ENCODE data around the gene GOLGA1.
"Not testable (repeated sequence)": the region's sequence is repeated elsewhere in the genome, so short reads cannot be mapped to it uniquely, and the experiment has no call there.

Gene GOLGA1

DNA sequence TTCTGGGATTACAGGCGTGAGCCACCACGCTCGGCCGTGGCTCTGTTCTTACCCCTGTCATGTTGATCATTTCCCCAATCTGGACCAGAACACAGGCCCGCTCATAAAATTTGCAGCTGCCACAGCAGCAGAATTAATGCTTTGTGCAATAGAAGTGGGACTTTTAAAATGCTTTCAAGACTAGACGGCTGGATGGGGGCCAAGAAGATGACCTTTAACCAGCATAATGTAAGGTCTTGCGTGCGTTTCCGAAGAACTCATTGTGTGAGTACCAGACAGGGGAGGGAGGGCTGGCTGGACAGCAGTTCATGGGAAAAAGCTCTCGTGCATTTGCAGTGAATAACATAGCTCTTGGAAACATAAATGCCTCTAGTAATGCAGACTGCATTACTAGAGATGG, 91.1 kb downstream of the GOLGA1 start:
- intact Hi-C loops (cut with DNase I) = no loop called here

DNA sequence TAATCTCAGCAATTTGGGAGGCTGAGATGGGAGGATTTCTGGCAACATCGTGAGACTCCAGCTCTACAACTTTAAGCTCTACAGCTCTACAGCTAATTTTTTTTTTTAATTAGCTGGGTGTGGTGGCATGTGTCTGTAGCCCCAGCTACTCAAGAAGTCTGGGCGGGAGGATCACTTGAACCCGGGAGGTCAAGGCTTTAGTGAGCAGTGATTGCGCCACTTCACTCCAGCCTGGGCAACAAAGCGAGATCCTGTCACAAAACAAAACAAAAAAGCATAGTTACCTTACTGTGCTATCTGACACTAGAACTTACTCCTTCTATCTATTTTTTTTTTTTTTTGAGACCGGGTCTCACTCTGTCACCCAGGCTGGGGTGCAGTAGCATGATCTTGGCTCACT, 93.9 kb downstream of the GOLGA1 start:
- intact Hi-C loops (cut with DNase I) = no loop called here
- no peak for DNase-seq

More for the DNA sequence above, 91.1 kb downstream of the GOLGA1 start:
- no peak for DNase-seq

DNA sequence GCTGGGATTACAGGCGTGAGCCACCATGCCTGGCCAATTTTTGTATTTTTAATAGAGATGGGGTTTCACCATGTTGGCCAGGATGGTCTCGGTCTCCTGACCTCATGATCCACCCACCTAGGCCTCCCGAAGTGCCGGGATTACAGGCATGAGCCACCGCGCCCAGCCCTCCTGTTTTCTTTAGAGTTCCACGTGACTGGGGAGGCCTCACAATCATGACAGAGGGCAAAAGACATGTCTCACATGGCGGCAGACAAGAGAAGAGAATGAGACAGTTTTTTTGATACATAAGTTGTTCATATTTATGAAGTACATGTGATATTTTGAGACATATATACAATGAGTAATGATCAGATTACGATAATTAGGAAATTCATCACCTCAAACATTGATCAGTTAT, 94.4 kb downstream of the GOLGA1 start:
- DNase-seq; intact Hi-C loops (cut with DNase I): not testable (repeated sequence)

DNA sequence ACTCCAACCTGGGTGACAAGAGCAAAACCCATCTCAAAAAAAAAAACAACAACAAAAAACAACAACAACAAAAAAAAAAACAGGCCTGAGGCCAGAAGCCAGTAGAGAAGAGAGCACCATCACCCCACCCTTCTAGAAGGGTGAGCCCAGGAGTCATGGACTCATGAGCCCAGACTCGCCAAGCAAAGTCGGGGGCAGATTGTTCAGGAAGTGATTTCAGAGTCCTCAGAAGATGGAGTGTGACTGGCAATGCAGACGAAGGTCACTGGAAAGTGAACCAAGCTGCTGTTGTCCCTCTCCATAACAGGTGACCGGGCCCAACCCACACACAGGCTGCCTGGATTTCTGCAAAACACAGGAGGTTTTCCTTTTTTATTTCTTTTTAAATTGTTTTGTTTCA, 96.6 kb downstream of the GOLGA1 start:
- DNase-seq = no peak
- intact Hi-C loops (cut with DNase I) = no loop called here

DNA sequence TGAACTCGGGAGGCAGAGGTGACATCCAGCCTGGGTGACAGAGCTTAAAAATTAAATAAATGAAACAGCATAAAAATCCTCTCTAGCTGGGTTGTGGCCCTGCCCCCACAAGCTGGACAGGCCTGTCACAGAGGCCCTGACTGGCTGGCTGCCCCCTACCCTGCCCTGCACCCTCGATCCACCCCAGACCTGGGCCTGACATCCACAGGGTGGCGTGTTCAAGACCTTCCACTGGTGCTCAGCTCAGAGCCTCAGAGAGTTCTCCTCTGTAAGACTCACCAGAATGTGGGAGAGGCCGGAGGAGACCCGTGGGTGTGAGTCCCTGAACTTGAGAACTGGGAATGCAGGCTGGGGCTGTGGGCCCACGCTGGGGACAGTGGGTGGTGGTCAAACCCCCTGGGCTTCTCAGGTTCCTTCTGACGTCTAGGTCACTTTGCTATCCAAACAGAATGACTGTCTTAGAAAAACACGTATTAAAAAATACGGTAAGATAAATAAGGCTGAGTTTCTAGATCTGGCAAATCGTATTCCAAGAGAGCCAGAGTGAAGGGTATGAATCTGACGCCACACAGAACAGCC, 97.3 kb downstream of the GOLGA1 start:
- intact Hi-C loops (cut with DNase I) = no loop called here
- DNase-seq = no peak

DNA sequence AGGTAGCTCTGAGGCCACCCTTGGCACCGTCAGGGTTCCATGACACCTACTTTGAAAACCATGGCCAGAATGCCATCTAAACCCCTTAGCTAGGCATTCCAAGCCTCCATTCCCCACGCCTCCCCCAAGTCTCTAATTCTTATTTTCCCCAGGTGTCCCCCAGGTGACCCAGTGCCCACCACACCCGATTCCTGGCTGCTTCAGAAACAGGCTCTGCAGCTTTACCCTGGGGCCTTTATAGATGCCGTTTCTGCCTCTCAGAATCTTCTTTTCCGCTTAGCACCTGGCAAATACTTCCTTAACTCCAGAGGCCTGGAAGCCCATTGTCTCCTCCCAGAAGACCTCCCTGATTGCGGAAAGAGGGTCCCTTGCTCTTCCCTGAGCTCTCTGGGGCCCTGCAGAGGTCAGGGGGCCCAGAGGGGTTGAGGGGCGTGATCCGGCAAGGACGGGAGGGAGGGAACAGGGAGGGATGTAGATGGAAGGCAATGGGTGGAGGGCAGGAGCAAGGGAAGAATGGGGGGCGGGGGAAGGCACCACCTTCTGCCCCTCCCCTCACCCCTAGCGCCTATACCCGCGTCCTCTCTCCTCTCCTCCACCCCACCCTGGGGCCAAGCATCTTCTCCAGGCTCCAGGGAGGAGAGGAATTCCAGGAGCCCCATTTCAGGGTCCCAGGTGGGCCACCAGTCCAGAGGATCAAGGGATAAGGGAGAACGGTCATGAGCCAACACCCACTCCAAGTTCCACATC, 99.6 kb downstream of the GOLGA1 start:
- DNase-seq = no peak
- intact Hi-C loops (cut with DNase I) = no loop called here

DNA sequence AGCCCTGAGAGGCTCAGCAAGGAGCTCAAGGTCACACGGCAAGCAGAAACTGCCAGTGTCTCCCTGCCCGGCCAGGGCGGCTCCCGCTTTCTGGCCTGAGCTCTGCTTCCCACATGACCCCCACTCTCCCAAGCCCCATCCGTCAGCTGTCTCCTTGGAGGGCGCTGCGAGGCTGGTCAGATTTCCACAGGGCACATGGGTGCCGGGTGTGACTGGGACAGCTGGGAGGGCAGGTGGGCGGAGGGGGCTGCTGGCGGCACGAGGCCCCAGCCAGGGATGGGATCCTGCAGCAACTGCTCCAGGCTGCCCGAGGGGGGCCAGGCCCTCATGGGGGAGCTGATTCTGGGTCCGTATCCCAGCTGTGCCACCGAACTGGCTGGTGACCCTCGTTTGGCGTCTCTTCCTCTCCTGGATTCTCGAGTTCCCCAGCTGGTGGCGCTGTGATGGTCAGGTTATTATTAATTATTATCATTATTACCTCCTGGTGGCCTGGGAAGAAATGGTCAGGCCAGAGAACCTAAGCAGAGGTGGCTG, 100.5 kb downstream of the GOLGA1 start:
- intact Hi-C loops (cut with DNase I) = no loop called here

DNA sequence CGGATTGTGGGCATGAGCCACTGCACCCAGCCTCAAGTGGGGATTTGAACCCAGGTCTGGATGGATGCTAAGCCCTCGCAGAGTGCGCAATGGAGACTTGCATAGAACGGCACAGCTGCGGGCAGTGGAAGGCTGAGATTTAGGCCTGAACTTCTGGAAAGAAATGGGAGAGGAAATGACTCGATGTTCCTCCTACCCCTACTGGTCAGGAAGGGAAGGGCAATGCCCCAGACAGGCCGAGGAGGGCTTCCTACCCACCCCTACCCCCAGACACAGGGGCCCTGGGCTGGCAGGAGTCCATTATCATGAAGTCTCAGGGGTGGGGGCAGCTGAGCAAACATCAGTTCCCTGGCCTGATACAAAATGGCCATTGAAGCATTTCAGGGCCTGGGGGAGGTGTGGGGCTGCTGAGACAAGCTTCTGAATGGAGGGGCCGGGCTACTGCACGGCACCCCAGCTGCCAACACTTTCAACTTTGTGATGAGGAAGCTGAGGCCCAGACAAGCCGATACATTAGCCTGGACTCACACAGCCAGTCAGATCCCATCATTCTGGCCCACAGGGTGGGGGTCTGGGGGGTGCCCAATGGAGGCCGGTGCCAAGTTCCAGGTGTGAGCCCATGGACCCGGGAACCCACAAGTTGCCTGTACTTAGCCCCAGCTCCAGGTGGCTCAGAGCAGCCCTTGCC, 101.1 kb downstream of the GOLGA1 start:
- DNase-seq = no peak
- intact Hi-C loops (cut with DNase I) = no loop called here

More for the DNA sequence above, 100.5 kb downstream of the GOLGA1 start:
- no peak for DNase-seq

DNA sequence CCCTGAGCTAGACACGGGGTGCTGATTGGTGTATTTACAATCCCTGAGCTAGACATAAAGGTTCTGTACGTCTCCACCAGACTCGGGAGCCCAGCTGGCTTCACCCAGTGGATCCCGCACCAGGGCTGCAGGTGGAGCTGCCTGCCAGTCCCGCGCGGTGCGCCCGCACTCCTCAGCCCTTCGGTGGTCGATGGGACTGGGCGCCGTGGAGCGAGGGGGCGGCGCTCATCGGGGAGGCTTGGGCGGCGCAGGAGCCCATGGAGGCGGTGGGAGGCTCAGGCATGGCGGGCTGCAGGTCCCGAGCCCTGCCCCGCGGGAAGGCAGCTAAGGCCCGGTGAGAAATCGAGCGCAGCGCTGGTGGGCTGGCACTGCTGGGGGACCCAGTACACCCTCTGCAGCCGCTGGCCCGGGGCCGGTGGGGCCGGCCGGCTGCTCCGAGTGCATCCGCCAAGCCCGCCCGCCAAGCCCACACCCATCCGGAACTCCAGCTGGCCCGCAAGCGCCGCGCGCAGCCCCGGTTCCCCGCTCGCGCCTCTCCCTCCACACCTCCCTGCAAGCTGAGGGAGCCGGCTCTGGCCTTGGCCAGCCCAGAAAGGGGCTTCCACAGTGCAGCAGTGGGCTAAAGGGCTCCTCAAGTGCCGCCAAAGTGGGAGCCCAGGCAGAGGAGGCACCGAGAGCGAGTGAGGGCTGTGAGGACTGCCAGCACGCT, 102.2 kb downstream of the GOLGA1 start:
- intact Hi-C loops (cut with DNase I); DNase-seq: not testable (repeated sequence)

DNA sequence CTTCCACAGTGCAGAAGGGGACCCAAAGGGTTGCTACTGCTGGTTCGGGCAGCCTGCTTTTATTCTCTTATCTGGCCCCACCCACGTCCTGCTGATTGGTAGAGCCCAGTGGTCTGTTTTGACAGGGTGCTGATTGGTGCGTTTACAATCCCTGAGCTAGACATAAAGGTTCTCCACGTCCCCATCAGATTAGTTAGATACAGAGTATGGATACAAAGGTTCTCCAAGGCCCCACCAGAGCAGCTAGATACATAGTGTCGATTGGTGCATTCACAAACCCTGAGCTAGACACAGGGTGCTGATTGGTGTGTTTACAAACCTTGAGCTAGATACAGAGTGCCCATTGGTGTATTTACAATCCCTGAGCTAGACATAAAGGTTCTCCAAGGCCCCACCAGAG, 102.8 kb downstream of the GOLGA1 start:
- DNase-seq; intact Hi-C loops (cut with DNase I): not testable (repeated sequence)

DNA sequence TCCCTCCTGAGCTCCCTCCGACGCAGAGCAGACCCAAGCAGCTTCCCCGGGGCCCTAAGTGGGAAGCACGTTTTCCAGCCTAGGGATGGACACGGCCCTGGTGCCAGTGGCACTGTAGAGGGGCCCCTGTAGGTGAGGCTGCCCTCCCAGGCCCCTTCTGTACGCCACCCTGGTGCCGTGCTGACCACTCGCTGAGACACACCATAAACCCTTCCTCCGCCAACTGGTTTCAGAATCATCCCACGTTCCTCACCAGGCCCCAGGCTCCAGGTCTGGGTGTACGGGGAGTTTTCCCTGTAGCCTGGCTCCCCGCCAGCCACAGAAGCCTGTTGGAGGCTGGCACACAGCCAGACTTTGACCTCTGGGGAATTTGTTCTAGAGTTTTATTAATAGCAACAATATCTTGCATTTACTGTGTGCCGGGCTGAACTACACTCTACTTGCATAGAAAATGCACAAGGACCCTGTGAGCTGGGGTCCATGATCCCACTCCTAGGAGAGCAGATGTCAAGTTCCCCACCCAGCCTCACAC, 105.8 kb downstream of the GOLGA1 start:
- no peak for DNase-seq
- intact Hi-C loops (cut with DNase I) = no loop called here

DNA sequence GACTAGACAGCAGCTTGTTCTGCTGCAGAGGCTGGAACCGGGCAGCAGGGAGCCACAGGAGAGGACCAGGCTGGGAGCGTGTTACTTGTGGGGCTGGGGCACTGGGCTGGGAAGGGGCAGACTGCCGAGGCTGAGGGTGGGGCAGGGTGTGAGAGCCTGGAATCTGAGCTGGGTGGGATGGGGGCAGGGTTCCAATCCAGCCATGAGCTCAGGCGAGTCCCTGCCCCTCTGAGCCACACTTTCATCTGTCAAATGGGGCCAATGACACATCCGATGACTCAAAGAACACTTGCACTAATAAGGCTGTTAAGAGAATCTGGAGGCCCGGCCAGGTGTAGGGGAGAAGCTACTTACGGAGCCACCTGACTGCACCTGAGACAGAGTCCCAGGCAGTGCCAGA, 106.3 kb downstream of the GOLGA1 start:
- intact Hi-C loops (cut with DNase I) = no loop called here
- no peak for DNase-seq

DNA sequence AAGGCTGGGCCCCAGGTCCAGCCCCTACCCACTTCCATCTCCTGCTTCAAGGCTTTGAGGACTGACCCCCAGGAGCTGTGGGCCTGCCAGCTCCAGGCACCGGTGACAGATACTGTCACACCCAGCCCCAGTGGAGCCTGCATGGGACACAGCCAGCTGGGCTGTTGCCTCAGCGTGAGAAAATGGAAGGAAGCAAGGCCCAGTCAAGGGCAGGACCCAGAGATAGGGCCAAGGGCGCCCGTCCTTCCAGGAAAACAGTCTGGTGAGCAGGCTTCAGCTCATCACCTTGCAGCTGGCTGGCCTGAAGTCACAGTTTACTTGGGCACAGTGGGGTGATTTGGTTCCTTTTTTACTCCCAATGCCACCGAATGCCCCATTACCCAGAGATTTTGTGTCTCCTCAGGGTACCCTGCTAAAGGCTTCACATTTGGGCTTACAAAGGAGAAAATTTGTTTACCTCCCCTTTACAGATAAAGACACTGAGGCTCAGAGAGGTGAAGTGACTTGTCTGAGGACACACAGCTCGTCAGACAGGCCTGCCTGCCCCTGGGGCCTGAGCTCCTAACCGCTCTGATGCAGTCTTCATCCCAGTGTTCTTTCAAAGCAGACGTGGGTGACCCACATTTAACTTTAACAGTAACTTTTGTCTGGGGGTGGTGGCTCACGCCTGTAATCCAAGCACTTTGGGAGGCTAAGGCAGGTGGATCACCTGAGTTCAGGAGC, 109.1 kb downstream of the GOLGA1 start:
- no peak for DNase-seq
- intact Hi-C loops (cut with DNase I) = no loop called here

DNA sequence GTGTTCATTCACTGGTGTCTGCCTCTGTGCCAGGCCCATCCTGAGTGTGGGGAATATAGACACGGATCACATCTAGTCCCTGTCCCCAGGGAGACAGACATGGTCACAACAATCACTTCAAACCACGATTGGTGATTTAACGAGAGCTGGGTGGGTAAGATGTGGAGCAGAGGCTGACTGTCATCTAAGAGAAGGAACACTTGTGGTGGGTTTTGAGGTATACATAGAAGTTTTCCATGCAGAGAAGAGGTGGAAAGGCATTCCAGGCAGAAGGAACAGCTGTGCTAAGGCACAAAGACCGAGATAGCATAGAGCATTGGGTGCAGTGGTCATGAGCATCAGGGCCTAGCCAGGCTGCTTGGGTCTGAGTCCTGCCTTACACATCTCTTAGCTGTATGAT, 110.3 kb downstream of the GOLGA1 start:
- intact Hi-C loops (cut with DNase I) = no loop called here
- DNase-seq = no peak

DNA sequence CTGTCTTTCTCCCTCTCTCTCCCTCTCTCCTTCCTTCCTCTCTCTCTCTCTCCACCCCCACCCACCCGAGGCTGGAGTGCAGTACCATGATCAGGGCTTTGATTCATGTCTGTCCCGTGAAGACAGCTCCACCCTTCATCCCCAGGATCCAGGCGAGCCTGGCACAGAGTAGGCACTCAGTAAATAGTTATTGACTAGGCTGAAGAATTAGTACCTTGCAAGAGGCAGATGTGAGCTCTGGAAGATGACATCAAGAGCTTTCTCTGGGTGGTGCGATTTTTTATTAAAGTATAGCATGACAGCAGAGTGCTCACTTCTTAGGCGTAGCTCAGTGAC, 111.6 kb downstream of the GOLGA1 start:
- DNase-seq = no peak
- intact Hi-C loops (cut with DNase I) = no loop called here

DNA sequence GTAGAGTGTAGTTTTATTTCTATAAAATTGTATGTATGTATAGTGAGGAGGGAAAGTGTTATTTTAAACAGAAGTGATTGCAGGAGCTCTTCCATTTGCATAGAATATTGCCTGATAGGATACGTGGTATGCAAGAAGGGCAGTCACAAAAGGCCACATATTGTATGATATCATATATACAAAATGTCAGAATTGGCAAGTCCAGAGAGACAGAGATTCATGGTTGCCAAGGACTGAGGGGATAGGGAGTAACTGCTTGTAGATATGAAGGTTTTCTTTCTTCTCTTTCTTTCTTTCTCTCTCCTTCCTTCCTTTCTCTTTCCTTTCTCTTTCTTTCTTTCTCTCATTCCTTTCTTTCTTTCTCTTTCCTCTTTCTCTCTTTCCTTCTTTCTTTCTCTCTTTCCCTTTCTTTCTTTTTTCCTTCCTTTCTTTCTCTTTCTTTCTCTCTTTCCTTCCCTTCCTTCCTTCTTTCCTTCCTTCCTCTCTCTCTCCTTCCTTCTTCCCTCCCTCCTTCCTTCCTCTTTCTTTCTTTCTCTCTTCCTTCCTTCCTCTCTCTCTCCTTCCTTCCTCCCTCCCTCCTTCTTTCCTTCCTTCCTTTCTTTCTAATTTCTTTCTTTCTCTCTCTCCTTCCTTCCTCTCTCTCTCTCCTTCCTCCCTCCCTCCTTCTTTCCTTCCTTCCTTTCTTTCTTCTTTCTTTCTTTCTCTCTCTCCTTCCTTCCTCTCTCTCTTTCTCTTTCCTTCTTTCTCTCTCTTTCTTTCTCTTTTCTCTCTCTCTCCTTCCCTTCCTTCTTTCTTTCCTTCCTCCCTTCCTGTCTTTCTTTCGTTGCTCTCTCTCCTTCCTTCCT, 112.2 kb downstream of the GOLGA1 start:
- intact Hi-C loops (cut with DNase I) = no loop called here
- no peak for DNase-seq

Measured in head of caudate nucleus (tissue), 42 donors.